ENCODE results near the gene GPBP1.
"Not testable (repeated sequence)": the region's sequence is repeated elsewhere in the genome, so short reads cannot be mapped to it uniquely, and the experiment has no call there.

Gene GPBP1

GRCh38 chr5:57166276-57166675 lies 7.6 kb upstream of the GPBP1 start:
- no peaks in the 10 kb centered on the region for H3K27me3 ChIP-seq (ENCODE audit: control insufficient read depth, low read length)
- TF ChIP-seq EZH2phosphoT487 (IDR thresholded peaks at IDR 0.05; ENCODE audit: borderline replicate concordance, low read length) (no peak), CTCF (IDR thresholded peaks at IDR 0.05; ENCODE audit: low read depth, low read length, poor library complexity, severe bottlenecking) (no peak)
- H3K79me2 ChIP-seq (ENCODE audit: control insufficient read depth, low read length) = no peaks in the 10 kb centered on the region
- H3K9me2 ChIP-seq (replicated peaks; ENCODE audit: control insufficient read depth, low read length) = no peaks in the 10 kb centered on the region
- H3K27ac ChIP-seq (ENCODE audit: low read depth, low read length) = no peak overlapping the region
- peaks cover 3% of the 10 kb centered on the region; the same call in 1 of the 2 replicates for H3F3A ChIP-seq (ENCODE audit: control insufficient read depth, insufficient read depth)
- H3K4me3 ChIP-seq (ENCODE audit: low read length) = no peak overlapping the region
- no peaks in the 10 kb centered on the region for H4K20me1 ChIP-seq (ENCODE audit: control insufficient read depth, insufficient read depth, low read depth, low read length)
- H3K4me2 ChIP-seq (ENCODE audit: low read length) = 0 out of 2 replicates have a peak overlapping the region, but pooled peaks have one; percentile 18
- peaks cover 9% of the 10 kb centered on the region for H3K4me1 ChIP-seq (ENCODE audit: control insufficient read depth, low read length)
- H3K9me3 ChIP-seq (ENCODE audit: control insufficient read depth, insufficient read depth, low read length) = no peaks in the 10 kb centered on the region
- no peaks in the 10 kb centered on the region for H3K36me3 ChIP-seq (ENCODE audit: control insufficient read depth, low read length)

- Histone ChIP-seq H3K79me2 (ENCODE audit: control insufficient read depth, low read length) (peaks cover 6% of the 10 kb centered on the region), H3K4me1 (ENCODE audit: control insufficient read depth, low read length) (peaks cover 15% of the 10 kb centered on the region), H3K27me3 (ENCODE audit: control insufficient read depth, low read length) (no peaks in the 10 kb centered on the region), H3K4me2 (ENCODE audit: low read length) (no peak overlapping the region), H3K27ac (ENCODE audit: low read depth, low read length) (no peak overlapping the region), H3K4me3 (ENCODE audit: low read length) (no peak overlapping the region), H3K36me3 (ENCODE audit: control insufficient read depth, low read length) (no peaks in the 10 kb centered on the region), H3K9me2 (replicated peaks; ENCODE audit: control insufficient read depth, low read length) (no peaks in the 10 kb centered on the region), H4K20me1 (ENCODE audit: control insufficient read depth, insufficient read depth, low read depth, low read length) (no peaks in the 10 kb centered on the region), H3K9me3 (ENCODE audit: control insufficient read depth, insufficient read depth, low read length) (no peaks in the 10 kb centered on the region), H3F3A (ENCODE audit: control insufficient read depth, insufficient read depth) (peaks cover 6% of the 10 kb centered on the region)
- TF ChIP-seq EZH2phosphoT487 (IDR thresholded peaks at IDR 0.05; ENCODE audit: borderline replicate concordance, low read length) = no peak
- no peak for TF ChIP-seq CTCF (IDR thresholded peaks at IDR 0.05; ENCODE audit: low read depth, low read length, poor library complexity, severe bottlenecking)
Measured at GRCh38 chr5:57167201-57167600, 6.7 kb upstream of the GPBP1 start.

GRCh38 chr5:57170116-57170515 lies 3.7 kb upstream of the GPBP1 start:
- Histone ChIP-seq H3F3A (ENCODE audit: control insufficient read depth, insufficient read depth) (peaks cover 15% of the 10 kb centered on the region), H3K79me2 (ENCODE audit: control insufficient read depth, low read length) (peaks cover 24% of the 10 kb centered on the region)

GRCh38 chr5:57171816-57172465 lies 1.9 kb upstream of the GPBP1 start:
- TF ChIP-seq CTCF (IDR thresholded peaks at IDR 0.05; ENCODE audit: low read depth, low read length, poor library complexity, severe bottlenecking) = no peak
- TF ChIP-seq EZH2phosphoT487 (IDR thresholded peaks at IDR 0.05; ENCODE audit: borderline replicate concordance, low read length) = no peak
- Histone ChIP-seq H3K9me3 (ENCODE audit: control insufficient read depth, insufficient read depth, low read length) (no peaks in the 10 kb centered on the region), H3F3A (ENCODE audit: control insufficient read depth, insufficient read depth) (peaks cover 15% of the 10 kb centered on the region), H4K20me1 (ENCODE audit: control insufficient read depth, insufficient read depth, low read depth, low read length) (peaks cover 11% of the 10 kb centered on the region), H3K9me2 (replicated peaks; ENCODE audit: control insufficient read depth, low read length) (no peaks in the 10 kb centered on the region), H3K27ac (ENCODE audit: low read depth, low read length) (peak overlapping the region; percentile 83), H3K79me2 (ENCODE audit: control insufficient read depth, low read length) (peaks cover 42% of the 10 kb centered on the region), H3K27me3 (ENCODE audit: control insufficient read depth, low read length) (no peaks in the 10 kb centered on the region), H3K4me1 (ENCODE audit: control insufficient read depth, low read length) (peaks cover 6% of the 10 kb centered on the region), H3K36me3 (ENCODE audit: control insufficient read depth, low read length) (peaks cover 30% of the 10 kb centered on the region), H3K4me2 (ENCODE audit: low read length) (peak overlapping the region; percentile 70), H3K4me3 (ENCODE audit: low read length) (peak overlapping the region; percentile 76)

More at GRCh38 chr5:57170116-57170515, 3.7 kb upstream of the GPBP1 start:
- not testable (repeated sequence) for H3K27me3 ChIP-seq (ENCODE audit: control insufficient read depth, low read length); H3K27ac ChIP-seq (ENCODE audit: low read depth, low read length); H4K20me1 ChIP-seq (ENCODE audit: control insufficient read depth, insufficient read depth, low read depth, low read length); H3K4me3 ChIP-seq (ENCODE audit: low read length); H3K9me2 ChIP-seq (replicated peaks; ENCODE audit: control insufficient read depth, low read length); H3K4me2 ChIP-seq (ENCODE audit: low read length); H3K9me3 ChIP-seq (ENCODE audit: control insufficient read depth, insufficient read depth, low read length)
- peaks cover 15% of the 10 kb centered on the region for H3K4me1 ChIP-seq (ENCODE audit: control insufficient read depth, low read length)
- peaks cover 12% of the 10 kb centered on the region for H3K36me3 ChIP-seq (ENCODE audit: control insufficient read depth, low read length)
